Activated naive CD4-positive, alpha-beta T cell treated with anti-CD3 and anti-CD28 coated beads for 36 hours (primary cell): Measurements from ENCODE around the gene FBXW10B. TPM values are rescaled to one million over a fixed set of nuclear protein-coding genes. Genes with fewer than 3 reads are reported as not detected.
A peak's percentile ranks its signal among the peaks of the same experiment; 100 is the strongest.
"Not testable (repeated sequence)": the region's sequence is repeated elsewhere in the genome, so short reads cannot be mapped to it uniquely, and the experiment has no call there.

ENCODE experiments used
- CTCF ChIA-PET: fragments of 350-600 bp; sonication (Branson Sonifier 250); formaldehyde crosslinking; loops from one replicate; lab custom pipeline; 2021; ENCODE audit warnings: antibody characterized with exemption; lab: Charles Lee
- DNase-seq: peaks from one replicate; pipeline ENCODE4 v3.0.0-alpha.2; 2020
- H3K27ac Mint-ChIP-seq: one replicate; pipeline ENCODE4 v1.8.0; 2021; ENCODE audit warnings: mild to moderate bottlenecking, mixed read lengths
- H3K27me3 Mint-ChIP-seq: one replicate; pipeline ENCODE4 v1.8.0; 2021; ENCODE audit warnings: low read depth, mixed read lengths
- H3K36me3 Mint-ChIP-seq: one replicate; pipeline ENCODE4 v1.8.0; 2021; ENCODE audit warnings: low read depth, mixed read lengths
- H3K4me1 Mint-ChIP-seq: one replicate; pipeline ENCODE4 v1.8.0; 2021; ENCODE audit warnings: low read depth, mixed read lengths
- H3K4me3 Mint-ChIP-seq: one replicate; pipeline ENCODE4 v1.8.0; 2021; ENCODE audit warnings: mild to moderate bottlenecking, moderate library complexity, mixed read lengths
- H3K9me3 Mint-ChIP-seq: one replicate; pipeline ENCODE4 v1.8.0; 2021; ENCODE audit warnings: mixed read lengths
- intact Hi-C: fragments of 100-400 bp; cut with micrococcal nuclease; formaldehyde crosslinking; loops from one replicate; pipeline ENCODE4 v1.15.1; 2023
- total RNA-seq, 2 experiments: library from RNA; stranded (reverse); gene quantifications; one replicate each; pipeline ENCODE4 v1.2.3, GENCODE V29; 2021

The FBXW10B gene
- total RNA-seq, 2 experiments from 2014 or later = 0.38 TPM; not detected in 1

DNA sequence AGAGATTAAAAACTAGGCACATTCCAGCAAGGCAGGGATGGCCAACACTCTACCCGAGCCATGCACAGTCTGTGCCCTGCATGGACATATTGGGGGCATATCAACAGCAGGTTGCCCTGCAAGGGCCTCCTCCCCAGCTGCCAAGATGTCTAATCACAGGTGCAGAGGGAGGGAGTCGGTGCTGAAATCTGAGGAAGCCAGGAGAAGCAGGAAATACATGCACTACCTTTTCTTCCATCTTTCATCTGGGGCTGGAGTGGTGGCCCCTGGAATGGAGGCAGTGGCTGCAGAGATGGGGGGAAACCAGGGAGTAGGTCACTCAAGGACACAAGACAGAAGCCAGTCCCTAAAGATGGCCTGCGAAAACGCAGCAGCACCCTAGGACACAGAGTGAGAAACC lies 3.8 kb upstream of the FBXW10B start:
- H3K9me3 Mint-ChIP-seq, H3K27me3 Mint-ChIP-seq, H3K27ac Mint-ChIP-seq, H3K36me3 Mint-ChIP-seq, DNase-seq, H3K4me1 Mint-ChIP-seq, H3K4me3 Mint-ChIP-seq, CTCF ChIA-PET, intact Hi-C loops: not testable (repeated sequence)

DNA sequence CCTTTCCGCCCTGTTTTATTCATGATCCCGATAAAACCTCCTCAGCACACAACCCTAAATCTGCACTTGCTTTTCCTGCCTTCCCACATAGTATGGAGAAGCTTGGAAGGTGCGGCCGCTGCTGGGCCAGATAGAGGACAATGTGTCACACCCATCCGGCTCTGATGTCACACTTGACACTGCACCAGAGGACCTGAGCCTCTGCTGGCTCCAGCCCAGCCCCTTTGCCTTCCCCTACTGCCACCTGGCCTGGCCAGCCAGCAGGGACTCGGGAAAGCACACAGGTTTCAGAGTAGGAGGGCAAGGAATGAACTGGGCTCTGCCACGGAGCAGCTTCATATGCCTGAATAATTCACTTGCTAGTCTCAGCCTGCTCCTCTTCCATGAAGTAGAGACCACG lies 2.6 kb upstream of the FBXW10B start:
- H3K36me3 Mint-ChIP-seq, intact Hi-C loops, CTCF ChIA-PET, H3K4me3 Mint-ChIP-seq, DNase-seq, H3K4me1 Mint-ChIP-seq, H3K9me3 Mint-ChIP-seq, H3K27ac Mint-ChIP-seq, H3K27me3 Mint-ChIP-seq: not testable (repeated sequence)

DNA sequence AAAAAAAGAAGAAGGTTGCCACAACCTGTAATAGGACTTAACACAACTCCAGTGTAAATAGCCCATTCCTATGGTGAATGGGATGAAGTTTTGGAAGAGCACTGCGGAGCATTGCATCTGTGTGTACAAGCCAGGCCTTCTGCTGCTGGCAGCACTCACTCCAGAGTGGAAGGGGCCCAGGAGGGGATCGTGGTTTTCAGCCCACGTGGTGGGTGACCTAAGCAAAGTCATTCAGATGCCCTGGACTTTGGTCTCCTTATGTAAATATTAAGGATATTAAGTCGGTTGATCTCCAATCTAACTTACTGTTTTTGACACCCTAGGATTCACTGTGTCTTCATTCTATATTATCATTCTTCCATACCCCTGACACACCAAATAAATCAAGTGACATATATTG lies 2.7 kb downstream of the FBXW10B start:
- CTCF ChIA-PET, intact Hi-C loops, DNase-seq, H3K27ac Mint-ChIP-seq, H3K4me1 Mint-ChIP-seq, H3K36me3 Mint-ChIP-seq, H3K4me3 Mint-ChIP-seq, H3K27me3 Mint-ChIP-seq, H3K9me3 Mint-ChIP-seq: not testable (repeated sequence)

DNA sequence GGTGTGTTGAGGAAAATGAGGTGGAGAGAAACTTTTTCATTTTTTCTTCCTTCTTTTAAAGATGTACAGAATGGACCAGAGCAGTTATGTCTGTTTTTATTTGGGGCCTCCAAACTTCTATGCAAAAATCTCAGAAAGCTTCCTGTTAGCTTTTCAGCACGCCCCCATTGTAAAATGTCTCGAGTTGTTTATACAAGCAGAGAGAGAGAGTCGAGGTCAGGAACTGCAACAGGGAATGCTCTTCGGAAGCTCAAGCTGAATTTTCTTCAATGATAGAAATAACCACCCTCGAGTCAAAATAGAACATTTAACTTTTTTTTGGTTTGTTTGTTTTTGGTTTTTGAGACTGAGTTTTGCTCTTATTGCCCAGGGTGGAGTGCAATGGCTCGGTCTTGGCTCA lies 3.7 kb downstream of the FBXW10B start:
- H3K4me3 Mint-ChIP-seq, H3K27ac Mint-ChIP-seq, intact Hi-C loops, H3K4me1 Mint-ChIP-seq, H3K27me3 Mint-ChIP-seq, H3K9me3 Mint-ChIP-seq, DNase-seq, CTCF ChIA-PET, H3K36me3 Mint-ChIP-seq: not testable (repeated sequence)

DNA sequence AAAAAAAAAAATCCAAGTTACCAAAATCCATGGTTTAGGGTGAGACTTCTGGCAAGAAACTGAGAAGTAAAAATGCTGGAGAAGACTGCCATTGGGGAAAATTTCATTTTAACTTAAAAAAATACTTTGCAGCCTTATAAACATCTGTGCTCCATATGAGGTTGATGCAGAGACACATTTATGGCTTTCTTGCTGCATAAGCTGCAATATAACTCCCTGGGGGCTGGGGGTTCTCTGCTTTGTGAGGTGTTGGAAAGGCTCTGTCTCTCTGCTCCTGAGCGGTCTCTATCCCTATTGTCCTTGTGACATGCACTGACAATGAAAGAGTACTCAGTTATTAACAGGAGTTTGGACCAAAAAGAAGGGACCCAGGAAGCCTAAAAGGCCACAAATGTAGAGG lies 6.4 kb downstream of the FBXW10B start:
- CTCF ChIA-PET, H3K36me3 Mint-ChIP-seq, DNase-seq, H3K4me3 Mint-ChIP-seq, H3K4me1 Mint-ChIP-seq, H3K27me3 Mint-ChIP-seq, H3K9me3 Mint-ChIP-seq, intact Hi-C loops, H3K27ac Mint-ChIP-seq: not testable (repeated sequence)

DNA sequence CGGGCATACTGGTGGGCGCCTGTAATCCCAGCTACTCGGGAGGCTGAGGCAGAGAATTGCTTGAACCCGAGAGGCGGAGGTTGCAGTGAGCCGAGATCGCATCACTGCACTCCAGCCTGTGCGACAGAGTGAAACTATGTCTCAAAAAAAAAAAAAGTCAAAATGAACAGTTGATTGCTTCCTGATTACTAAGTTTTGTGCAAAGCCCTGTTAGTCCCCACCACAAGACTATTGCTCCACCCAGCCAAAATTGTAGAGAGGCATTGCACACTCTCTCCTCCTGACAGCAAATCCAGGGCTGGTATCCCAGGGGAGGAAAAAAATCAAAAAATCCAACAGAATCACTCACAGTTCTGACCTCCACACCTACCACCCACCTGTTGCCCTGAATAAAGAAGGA lies 26.5 kb downstream of the FBXW10B start:
- CTCF ChIA-PET, H3K9me3 Mint-ChIP-seq, H3K36me3 Mint-ChIP-seq, DNase-seq, intact Hi-C loops, H3K4me3 Mint-ChIP-seq, H3K27ac Mint-ChIP-seq: not testable (repeated sequence)
- H3K27me3 Mint-ChIP-seq = peaks cover 12% of the 10 kb centered on the region
- H3K4me1 Mint-ChIP-seq = peaks cover 24% of the 10 kb centered on the region

DNA sequence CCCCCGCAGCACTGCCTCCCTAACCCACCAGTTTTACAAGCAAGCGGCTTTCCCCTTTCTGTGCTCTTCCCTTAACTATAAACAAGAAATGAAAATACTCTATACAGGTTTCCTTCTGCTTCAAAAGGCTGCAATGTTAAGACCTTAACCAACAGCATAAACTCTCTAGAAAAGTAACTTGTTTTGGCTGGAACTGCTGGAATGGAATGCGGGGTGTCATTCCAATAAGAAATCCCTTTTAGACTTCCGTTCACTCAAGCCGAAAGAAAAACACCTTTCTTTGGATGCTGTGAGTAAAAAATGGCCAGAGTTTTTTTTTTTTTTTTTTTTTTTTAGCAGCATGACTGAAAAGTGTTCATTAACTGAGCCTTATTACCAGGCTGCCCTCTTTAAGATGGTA lies 27.5 kb downstream of the FBXW10B start:
- H3K4me3 Mint-ChIP-seq, H3K27ac Mint-ChIP-seq, DNase-seq, H3K36me3 Mint-ChIP-seq, H3K9me3 Mint-ChIP-seq, CTCF ChIA-PET, intact Hi-C loops: not testable (repeated sequence)
- Mint-ChIP-seq H3K4me1 (peaks cover 24% of the 10 kb centered on the region), H3K27me3 (peaks cover 14% of the 10 kb centered on the region)

DNA sequence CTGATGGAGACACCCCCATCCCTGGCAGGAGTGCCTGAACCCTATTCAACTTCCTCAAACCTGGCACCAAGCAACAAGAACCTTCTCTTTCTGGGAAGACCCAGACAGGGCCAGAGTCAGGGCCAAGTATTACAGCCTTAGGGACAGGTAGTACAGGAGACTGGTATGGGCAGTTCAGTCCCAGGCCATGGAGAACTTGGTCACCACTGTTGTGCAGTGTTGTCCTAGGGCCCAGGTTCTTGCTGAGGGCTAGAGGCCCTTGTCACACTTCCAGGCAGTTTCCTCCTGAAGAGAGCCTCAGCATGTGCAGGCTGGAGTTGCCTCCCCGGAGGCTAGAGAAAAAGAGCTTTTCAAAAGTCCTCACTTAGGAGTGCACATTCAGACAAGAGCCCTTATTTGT lies 28.7 kb downstream of the FBXW10B start:
- H3K27ac Mint-ChIP-seq, CTCF ChIA-PET, intact Hi-C loops, H3K36me3 Mint-ChIP-seq, DNase-seq, H3K4me3 Mint-ChIP-seq, H3K9me3 Mint-ChIP-seq: not testable (repeated sequence)
- Mint-ChIP-seq H3K4me1 (peaks cover 24% of the 10 kb centered on the region), H3K27me3 (peaks cover 18% of the 10 kb centered on the region)

DNA sequence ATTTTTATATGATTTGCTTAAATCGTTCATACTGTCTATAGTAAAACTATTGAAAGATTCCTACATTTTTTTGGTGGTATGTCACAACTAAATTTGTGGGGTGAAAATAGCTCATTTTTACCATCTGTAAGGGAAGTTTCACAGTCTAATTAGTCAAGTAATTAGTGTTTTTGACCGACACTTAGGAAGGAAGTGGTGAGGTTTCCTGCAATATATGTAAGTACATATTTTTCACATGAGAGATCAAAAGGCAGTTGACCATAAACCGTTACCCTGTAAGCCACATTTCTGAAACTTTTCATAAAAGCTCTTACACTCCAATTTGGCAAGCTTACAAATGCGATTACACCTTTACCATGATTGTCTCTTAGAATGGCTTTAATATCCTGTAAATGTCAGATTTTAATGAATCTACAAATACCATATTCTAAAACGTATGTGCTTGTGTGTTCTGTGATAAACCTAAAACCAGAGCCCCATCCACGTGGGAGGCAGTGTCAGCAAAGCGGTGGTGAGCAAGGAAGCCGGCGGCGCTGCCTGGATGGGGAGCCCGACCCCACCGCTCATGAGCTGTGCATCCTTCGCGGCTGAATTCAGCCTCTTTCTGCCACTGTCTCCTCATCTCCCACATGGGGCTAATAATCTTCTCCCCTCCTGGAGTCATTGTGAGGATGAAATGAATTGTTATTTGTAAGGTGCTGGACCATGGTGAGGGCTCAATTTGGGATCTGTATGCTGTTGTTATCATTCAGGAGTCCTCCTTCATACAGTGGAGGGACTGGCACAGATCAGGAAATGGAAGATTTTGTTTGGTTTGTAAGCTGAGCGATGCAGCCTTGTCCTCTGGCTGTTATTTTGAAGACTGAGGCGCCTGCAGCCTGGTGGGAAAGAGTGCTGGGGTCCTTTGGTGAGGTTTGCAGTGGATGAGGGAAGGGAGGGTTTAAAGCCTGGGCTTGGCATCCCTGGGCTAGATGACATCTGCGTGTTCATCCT lies 29.7 kb downstream of the FBXW10B start:
- peak; percentile 58 for DNase-seq
- H3K4me3 Mint-ChIP-seq = peak overlapping the region; percentile 6
- H3K9me3 Mint-ChIP-seq, intact Hi-C loops, H3K27ac Mint-ChIP-seq, H3K36me3 Mint-ChIP-seq: not testable (repeated sequence)
- CTCF ChIA-PET = interaction anchor here (0.7 kb wide), 1 partner anchor 87 kb away, joined by 3 read pairs; no protein-coding TSS in a partner anchor
- peaks cover 18% of the 10 kb centered on the region for H3K27me3 Mint-ChIP-seq
- H3K4me1 Mint-ChIP-seq = peaks cover 24% of the 10 kb centered on the region

DNA sequence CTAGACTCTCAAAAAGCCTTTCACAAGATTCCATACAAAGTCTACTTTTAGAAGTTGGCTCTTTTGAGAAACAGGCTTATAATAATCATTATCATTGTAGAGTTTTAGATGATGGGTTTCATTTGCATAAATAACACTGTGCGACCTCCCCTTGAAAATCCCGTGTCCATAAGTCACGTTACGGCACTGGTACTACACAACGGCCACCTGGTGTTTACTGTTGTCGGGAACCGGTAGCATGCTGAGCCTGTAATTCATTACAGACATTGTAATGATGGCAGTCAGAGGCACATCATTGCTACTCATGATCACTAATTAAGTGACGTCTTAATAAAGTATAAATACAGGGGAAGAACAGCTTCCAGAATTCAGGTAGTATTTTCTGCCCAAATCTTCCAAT lies 31.5 kb downstream of the FBXW10B start:
- Mint-ChIP-seq H3K4me1 (peaks cover 24% of the 10 kb centered on the region), H3K27me3 (peaks cover 16% of the 10 kb centered on the region)
- CTCF ChIA-PET, DNase-seq, H3K4me3 Mint-ChIP-seq, H3K36me3 Mint-ChIP-seq, intact Hi-C loops, H3K27ac Mint-ChIP-seq, H3K9me3 Mint-ChIP-seq: not testable (repeated sequence)

DNA sequence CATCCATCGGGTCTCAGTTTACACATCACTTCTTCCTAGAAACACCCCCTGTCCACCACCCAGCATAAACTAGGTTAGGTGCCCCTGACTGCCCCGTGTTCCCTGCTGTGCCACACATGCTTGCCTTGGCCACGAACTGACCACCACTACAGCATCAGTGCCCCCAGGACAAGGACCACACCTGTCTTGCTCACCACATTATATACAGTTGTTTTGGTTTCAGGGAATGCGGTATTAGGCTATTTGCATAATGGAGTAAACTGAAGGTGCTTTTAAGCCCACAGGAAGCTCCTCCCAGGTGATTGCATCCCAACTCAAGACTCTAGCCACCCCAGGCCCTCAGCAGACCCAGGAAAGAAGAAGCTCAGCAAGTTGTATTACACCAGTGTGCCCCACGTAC lies 36.2 kb downstream of the FBXW10B start:
- intact Hi-C loops = not testable (repeated sequence)

DNA sequence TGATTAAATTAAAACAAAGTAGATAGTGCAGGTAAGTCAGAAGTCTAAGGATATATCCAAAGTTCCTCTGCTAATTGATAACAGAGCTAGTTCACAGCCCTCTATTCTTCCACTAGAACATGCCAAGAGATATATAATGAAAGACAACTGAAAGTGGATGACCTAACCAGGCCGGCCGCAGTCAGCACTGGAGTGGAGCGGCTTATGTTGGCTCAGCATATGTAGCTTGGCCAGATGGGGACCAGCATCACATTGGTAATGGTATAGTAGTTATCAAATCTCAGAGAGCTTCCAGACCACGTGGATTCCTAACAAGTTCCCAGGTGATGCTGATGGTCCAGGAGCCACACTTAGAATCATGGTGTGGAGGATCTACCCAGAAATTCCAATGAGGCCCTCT lies 38.0 kb downstream of the FBXW10B start:
- DNase-seq, intact Hi-C loops, H3K9me3 Mint-ChIP-seq, H3K36me3 Mint-ChIP-seq, CTCF ChIA-PET, H3K4me1 Mint-ChIP-seq, H3K27me3 Mint-ChIP-seq, H3K4me3 Mint-ChIP-seq, H3K27ac Mint-ChIP-seq: not testable (repeated sequence)

More for the DNA sequence above, 36.2 kb downstream of the FBXW10B start:
- H3K27ac Mint-ChIP-seq, H3K9me3 Mint-ChIP-seq, H3K36me3 Mint-ChIP-seq, DNase-seq, H3K4me3 Mint-ChIP-seq, H3K4me1 Mint-ChIP-seq, H3K27me3 Mint-ChIP-seq, CTCF ChIA-PET: not testable (repeated sequence)

DNA sequence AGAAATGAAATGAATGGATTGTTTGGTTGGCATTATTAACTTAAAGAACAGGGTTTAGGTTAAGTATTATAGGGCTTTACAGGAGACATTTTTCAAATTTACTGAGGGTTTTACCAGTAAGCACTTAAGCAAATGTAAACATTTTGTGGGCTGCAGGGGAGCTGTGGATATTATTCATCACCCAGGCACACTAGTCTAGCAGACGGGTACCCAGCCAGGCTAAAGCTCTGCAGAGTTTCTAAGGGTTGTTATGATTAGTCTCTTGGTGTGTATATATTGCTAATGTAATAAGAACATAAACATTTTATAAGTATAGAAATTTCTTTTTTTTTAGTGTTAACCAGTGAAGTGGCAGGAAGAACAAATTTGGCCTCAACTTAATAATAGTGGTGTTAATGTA lies 42.7 kb downstream of the FBXW10B start:
- H3K9me3 Mint-ChIP-seq, H3K4me3 Mint-ChIP-seq, H3K27ac Mint-ChIP-seq, H3K27me3 Mint-ChIP-seq, DNase-seq, intact Hi-C loops, CTCF ChIA-PET, H3K36me3 Mint-ChIP-seq, H3K4me1 Mint-ChIP-seq: not testable (repeated sequence)
